ENCODE results near the gene TBX10. TPM values are rescaled to one million over a fixed set of nuclear protein-coding genes. Genes with fewer than 3 reads are reported as not detected.

The TBX10 gene
- total RNA-seq, 3 donors from 2014 or later, result not detected

- H3K9me3 ChIP-seq, result no peaks in the 10 kb centered on the region
- no peaks in the 10 kb centered on the region for H3K27me3 ChIP-seq
- H3K4me3 ChIP-seq, result peak within 1 kb of the TSS; percentile 69 to 99 (median 78)
- intact Hi-C loops (cut with DNase I; ENCODE audit: low total_unique reads), result no loop called here
- peak within 1 kb of the TSS; percentile 98 to 100 for H3K27ac ChIP-seq
- DNase-seq (ENCODE audit: low spot score in 2 of 2), result peak; percentile 81 to 85
- no peaks in the 10 kb centered on the region for H3K36me3 ChIP-seq
- TF ChIP-seq POLR2A (IDR thresholded peaks at IDR 0.05) (no peak), POLR2AphosphoS5 (IDR thresholded peaks at IDR 0.05) (peak; percentile 81 to 87 (median 86)), CTCF (IDR thresholded peaks at IDR 0.05) (peak; percentile 40 to 79 (median 42))
- H3K4me1 ChIP-seq, result peaks cover 3 to 5% of the 10 kb centered on the region in 2 donors
These were observed 56.0 kb downstream of the TBX10 start, which contains the start of gene GSTP1 for GRCh38 chr11:67583247-67584204. Gene GSTP1, plus strand, starts transcription at chr11:67583812. Its CDS starts 32 bp downstream, at chr11:67583844.

GRCh38 chr11:67582011-67582410, 57.6 kb downstream of the TBX10 start:
- no peak for DNase-seq (ENCODE audit: low spot score in 2 of 2)
- Histone ChIP-seq H3K36me3 (no peaks in the 10 kb centered on the region), H3K27ac (peak overlapping the region; percentile 66 to 98), H3K27me3 (no peaks in the 10 kb centered on the region), H3K4me1 (peaks cover 3 to 5% of the 10 kb centered on the region in 2 donors), H3K4me3 (no peak overlapping the region), H3K9me3 (no peaks in the 10 kb centered on the region)
- intact Hi-C loops (cut with DNase I; ENCODE audit: low total_unique reads), result no loop called here
- TF ChIP-seq POLR2A (IDR thresholded peaks at IDR 0.05) (no peak), CTCF (IDR thresholded peaks at IDR 0.05) (no peak), POLR2AphosphoS5 (IDR thresholded peaks at IDR 0.05) (no peak)

- TF ChIP-seq POLR2AphosphoS5 (IDR thresholded peaks at IDR 0.05) (no peak), POLR2A (IDR thresholded peaks at IDR 0.05) (no peak), CTCF (IDR thresholded peaks at IDR 0.05) (no peak)
- intact Hi-C loops (cut with DNase I; ENCODE audit: low total_unique reads), result no loop called here
- H3K36me3 ChIP-seq, result no peaks in the 10 kb centered on the region
- no peaks in the 10 kb centered on the region for H3K27me3 ChIP-seq
- H3K4me1 ChIP-seq, result peaks cover 3 to 5% of the 10 kb centered on the region in 2 donors
- H3K4me3 ChIP-seq, result no peak overlapping the region
- DNase-seq (ENCODE audit: low spot score in 2 of 2), result no peak
- H3K27ac ChIP-seq, result peak overlapping the region in 1 of 2 donors; percentile 98
- H3K9me3 ChIP-seq, result no peaks in the 10 kb centered on the region
These were observed 58.1 kb downstream of the TBX10 start for GRCh38 chr11:67581469-67581868.

Other genes with a start within 250 kb of the TBX10 start
- 10 to 100 TPM; 11.0 to 31.0 (median 24.6) TPM for gene RAD9A, start 247.8 kb downstream of the TBX10 start, total RNA-seq
- 10 to 100 TPM; 73.1 to 91.9 (median 76.7) TPM for gene PPP1CA, start 237.9 kb downstream of the TBX10 start, total RNA-seq
- 1 to 10 TPM in 2 of 3 donors, under 1 TPM in 1; 0.66 to 2.0 (median 1.6) TPM for gene TBC1D10C, start 235.7 kb downstream of the TBX10 start, total RNA-seq
- 1 to 10 TPM in 1 of 3 donors, under 1 TPM in 2; 0.16 to 4.2 (median 0.66) TPM for gene CARNS1, start 224.1 kb downstream of the TBX10 start, total RNA-seq
- gene RPS6KB2, start 211.3 kb downstream of the TBX10 start, total RNA-seq, result 10 to 100 TPM; 28.0 to 41.6 (median 40.1) TPM
- gene PTPRCAP, start 202.1 kb downstream of the TBX10 start, total RNA-seq, result 1 to 10 TPM; 2.1 to 9.2 (median 8.0) TPM
- gene CORO1B, start 196.3 kb downstream of the TBX10 start, total RNA-seq, result 10 to 100 TPM; 73.6 to 84.3 (median 80.0) TPM
- not detected for gene GPR152, start 187.0 kb downstream of the TBX10 start, total RNA-seq
- gene CABP4, start 184.4 kb downstream of the TBX10 start, total RNA-seq, result 10 to 100 TPM in 1 of 3 donors, 1 to 10 TPM in 2; 3.5 to 10.7 (median 3.9) TPM
- gene TMEM134, start 170.5 kb downstream of the TBX10 start, total RNA-seq, result 10 to 100 TPM; 37.8 to 54.2 (median 42.3) TPM
- 10 to 100 TPM; 66.4 to 84.5 (median 69.8) TPM for gene AIP, start 156.7 kb downstream of the TBX10 start, total RNA-seq
- gene PITPNM1, start 134.4 kb downstream of the TBX10 start, total RNA-seq, result 10 to 100 TPM in 2 of 3 donors, 1 to 10 TPM in 1; 6.4 to 20.0 (median 11.7) TPM
- 10 to 100 TPM; 32.1 to 35.4 (median 32.8) TPM for gene CDK2AP2, start 131.6 kb downstream of the TBX10 start, total RNA-seq
- gene CABP2, start 116.3 kb downstream of the TBX10 start, total RNA-seq, result not detected
- gene GSTP1, start 56.0 kb downstream of the TBX10 start, total RNA-seq, result 1,000 to 10,000 TPM in 2 of 3 donors, 100 to 1,000 TPM in 1; 552 to 1,029 (median 1,013) TPM
- 100 to 1,000 TPM; 159 to 222 (median 186) TPM for gene NDUFV1, start 32.8 kb downstream of the TBX10 start, total RNA-seq
- gene NUDT8, start 9.8 kb downstream of the TBX10 start, total RNA-seq, result 10 to 100 TPM in 2 of 3 donors, 1 to 10 TPM in 1; 9.7 to 15.1 (median 12.0) TPM
- under 1 TPM in 2 of 3 donors, not detected in 1; 0.66 to 0.73 TPM for gene ACY3, start 11.0 kb upstream of the TBX10 start, total RNA-seq
- 10 to 100 TPM in 2 of 3 donors, under 1 TPM in 1; 0.32 to 62.3 (median 44.1) TPM for gene ALDH3B2, start 34.9 kb upstream of the TBX10 start, total RNA-seq